K562 (cell line): ENCODE data around the gene OR14A16. TPM values are rescaled to one million over a fixed set of nuclear protein-coding genes. Genes with fewer than 3 reads are reported as not detected.
A peak's percentile ranks its signal among the peaks of the same experiment; 100 is the strongest.

Experiments used
- BRCA1 ChIP-seq, 2 experiments: fragments of 450-650 bp in 1 of 2; sonication (generic) in 1 of 2; formaldehyde crosslinking in 1 of 2; IDR thresholded peaks; 2 replicates each; pipeline versions ENCODE4 v1.5.0 to v1.6.1; 2017 to 2020; ENCODE audit warnings: mild to moderate bottlenecking in 1 of 2, missing genetic modification reagents in 1 of 2
- CAMTA2 ChIP-seq: fragments of 250-450 bp; sonication (Bioruptor Pico); conservative IDR thresholded peaks from 2 replicates; pipeline ENCODE4 v1.5.1; 2022
- CSDE1 ChIP-seq, 2 experiments: fragments of 450-650 bp; IDR thresholded peaks; 2 replicates each; pipeline ENCODE4 v1.6.1; 2016; ENCODE audit warnings: mild to moderate bottlenecking in 1 of 2
- CXXC5 ChIP-seq: fragments of 250-450 bp; sonication (Bioruptor Pico); IDR thresholded peaks from 2 replicates; pipeline ENCODE4 v1.8.0; 2022; ENCODE audit warnings: inconsistent platforms, mild to moderate bottlenecking, moderate library complexity
- EP400 ChIP-seq: fragments of 450-650 bp; IDR thresholded peaks from 2 replicates; pipeline ENCODE4 v1.6.1; 2017; ENCODE audit warnings: antibody characterized with exemption, mild to moderate bottlenecking, moderate library complexity
- GTF2E2 ChIP-seq: fragments of 200-800 bp; sonication (Bioruptor generic); IDR thresholded peaks from 2 replicates; pipeline ENCODE4 v1.6.1; 2016; ENCODE audit warnings: missing genetic modification characterization, missing compliant biosample characterization
- HDAC1 ChIP-seq, 2 experiments: fragments of 450-650 bp; IDR thresholded peaks; 2 replicates each; pipeline ENCODE4 v1.6.1; 2016 to 2017; ENCODE audit warnings: inconsistent platforms in 1 of 2, mild to moderate bottlenecking in 1 of 2, moderate library complexity in 1 of 2
- ILK ChIP-seq: fragments of 450-650 bp; IDR thresholded peaks from 2 replicates; pipeline ENCODE4 v1.6.1; 2016; ENCODE audit warnings: missing genetic modification characterization, low read depth, mild to moderate bottlenecking, missing compliant biosample characterization, moderate library complexity, borderline replicate concordance
- KLF16 ChIP-seq: IDR thresholded peaks from 2 replicates; pipeline ENCODE4 v1.6.1; 2016; ENCODE audit warnings: antibody characterized with exemption
- MBD2 ChIP-seq: sonication (generic); IDR thresholded peaks from 2 replicates; pipeline ENCODE4 v1.6.1; 2016; ENCODE audit warnings: low read depth, borderline replicate concordance
- MYBL2 ChIP-seq, 2 experiments: fragments of 450-650 bp in 1 of 2; sonication (generic) in 1 of 2; formaldehyde crosslinking in 1 of 2; IDR thresholded peaks; 2 replicates each; pipeline versions ENCODE4 v1.6.1 to v1.8.1; 2017 to 2022; ENCODE audit warnings: borderline replicate concordance in 1 of 2, inconsistent platforms in 1 of 2, low read depth in 1 of 2, mild to moderate bottlenecking in 1 of 2, missing genetic modification reagents in 1 of 2, moderate library complexity in 1 of 2
- NFYB ChIP-seq: IDR thresholded peaks from 2 replicates; pipeline ENCODE4 v1.6.1; 2011; ENCODE audit warnings: mild to moderate bottlenecking, moderate library complexity; ENCODE audit not compliant: insufficient read length; ENCODE audit errors: extremely low read depth
- NUFIP1 ChIP-seq: fragments of 450-650 bp; IDR thresholded peaks from 2 replicates; pipeline ENCODE4 v1.6.1; 2018; ENCODE audit not compliant: partially characterized antibody
- PHTF2 ChIP-seq: fragments of 250-450 bp; sonication (Bioruptor Pico); IDR thresholded peaks from 2 replicates; pipeline ENCODE4 v1.5.0; 2021; ENCODE audit warnings: mild to moderate bottlenecking
- PTBP1 ChIP-seq: fragments of 200-400 bp; formaldehyde crosslinking; IDR thresholded peaks from 2 replicates; pipeline ENCODE4 v1.6.1; 2017; ENCODE audit warnings: low read depth, low read length
- SMAD3 ChIP-seq: fragments of 450-650 bp; formaldehyde crosslinking; conservative IDR thresholded peaks from 2 replicates; pipeline ENCODE4 v1.4.0; 2020; ENCODE audit warnings: mild to moderate bottlenecking
- STAT5B ChIP-seq: fragments of 250-450 bp; sonication (Bioruptor Pico); IDR thresholded peaks from 2 replicates; pipeline ENCODE4 v1.8.0; 2021; ENCODE audit warnings: mild to moderate bottlenecking, inconsistent platforms
- TRIM24 ChIP-seq, 2 experiments: fragments of 450-650 bp; IDR thresholded peaks; 2 replicates each; pipeline ENCODE4 v1.6.1; 2016
- TRIM28 ChIP-seq: fragments of 450-650 bp; IDR thresholded peaks from 2 replicates; pipeline ENCODE4 v1.6.1; 2017
- ZNF184 ChIP-seq: sonication (generic); formaldehyde crosslinking; IDR thresholded peaks from 2 replicates; pipeline ENCODE4 v1.5.0; 2020; ENCODE audit warnings: missing genetic modification reagents
- ZNF212 ChIP-seq: fragments of 450-650 bp; formaldehyde crosslinking; IDR thresholded peaks from 2 replicates; pipeline ENCODE4 v1.4.0; 2020; ENCODE audit warnings: mild to moderate bottlenecking
- ZNF263 ChIP-seq: sonication (generic); formaldehyde crosslinking; IDR thresholded peaks from 2 replicates; pipeline ENCODE4 v1.8.0; 2022; ENCODE audit warnings: mild to moderate bottlenecking, missing genetic modification reagents, borderline replicate concordance
- ZNF695 ChIP-seq: fragments of 450-650 bp; formaldehyde crosslinking; IDR thresholded peaks from 2 replicates; pipeline ENCODE4 v1.4.0; 2020; ENCODE audit warnings: mild to moderate bottlenecking, moderate library complexity
- ZNF696 ChIP-seq: fragments of 250-450 bp; sonication (Bioruptor Pico); conservative IDR thresholded peaks from 2 replicates; pipeline ENCODE4 v1.4.0; 2020; ENCODE audit warnings: mild to moderate bottlenecking, moderate library complexity
- polyA plus RNA-seq, 8 experiments: library from polyadenylated mRNA; depleted of rRNA in 4 of 8; stranded (reverse) in 5 of 8; unstranded in 3 of 8; fragments of >200 nt; fragmentation: Nextera tagmentation in 2 of 8; fragmentation: Illumina TruSeq in 1 of 8; extraction: Ambion mirVana in 2 of 8; extraction: Trizol in 1 of 8; gene quantifications; 2 replicates each; pipeline versions ENCODE4 v1.2.1 to v1.2.3, GENCODE V29; 2011 to 2014; ENCODE audit warnings: inconsistent platforms in 1 of 8, missing spikeins in 1 of 8
- total RNA-seq, 7 experiments: library from RNA; depleted of rRNA in 6 of 7; stranded (reverse); fragments of >200 nt in 6 of 7; fragmentation: Illumina TruSeq in 2 of 7; extraction: Trizol in 2 of 7; gene quantifications; 2 replicates each; pipeline versions ENCODE4 v1.2.1 to v1.2.3, GENCODE V29; 2011 to 2021; ENCODE audit warnings: low replicate concordance in 1 of 7
- TF ChIP-seq, protein P1 (sequence below): fragments of 450-650 bp; conservative IDR thresholded peaks from 2 replicates; pipeline ENCODE4 v1.6.1; 2016; ENCODE audit warnings: missing genetic modification characterization, low read depth, mild to moderate bottlenecking, missing compliant biosample characterization, moderate library complexity
- TF ChIP-seq, protein P2 (sequence below): sonication (generic); formaldehyde crosslinking; IDR thresholded peaks from 2 replicates; pipeline ENCODE4 v1.8.0; 2022; ENCODE audit warnings: mild to moderate bottlenecking, missing genetic modification reagents

OR14A16 gene
- total and polyA plus RNA-seq, 9 of the 15 experiments (the other 6 are each of a cell fraction or from before 2014, with no cell fraction given) = not detected

DNA sequence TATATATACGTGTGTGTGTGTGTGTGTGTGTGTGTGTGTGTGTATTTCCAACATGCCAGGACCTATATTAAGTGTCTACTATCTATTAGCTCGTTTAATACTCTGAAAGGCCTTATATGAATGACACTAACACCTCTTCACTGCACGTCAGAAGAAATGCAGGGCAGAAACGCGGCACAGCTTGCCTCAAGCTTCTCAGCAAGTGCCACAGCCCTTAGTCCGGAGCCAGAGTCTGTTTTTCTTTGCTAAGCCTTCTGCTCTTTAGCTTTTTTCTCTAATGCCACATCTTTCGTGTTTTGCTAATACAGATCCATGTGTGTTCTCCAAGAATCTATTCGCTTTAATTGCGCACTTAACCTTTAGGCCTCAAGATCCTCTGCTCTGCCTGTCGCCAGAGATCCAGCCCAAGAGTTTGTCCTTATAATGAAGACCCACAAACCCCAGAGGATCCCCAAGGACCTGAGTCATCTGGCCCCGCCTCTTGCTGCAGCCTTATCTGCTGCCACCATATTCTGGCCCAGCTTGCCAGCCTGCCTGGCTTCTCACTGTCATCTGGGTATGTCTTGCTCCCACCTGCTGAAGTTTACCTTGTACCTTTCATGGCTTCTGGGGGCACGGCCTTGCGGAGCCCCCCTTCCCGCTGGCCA lies 31.1 kb upstream of the OR14A16 start (continued):
- TF ChIP-seq, protein P1, sequence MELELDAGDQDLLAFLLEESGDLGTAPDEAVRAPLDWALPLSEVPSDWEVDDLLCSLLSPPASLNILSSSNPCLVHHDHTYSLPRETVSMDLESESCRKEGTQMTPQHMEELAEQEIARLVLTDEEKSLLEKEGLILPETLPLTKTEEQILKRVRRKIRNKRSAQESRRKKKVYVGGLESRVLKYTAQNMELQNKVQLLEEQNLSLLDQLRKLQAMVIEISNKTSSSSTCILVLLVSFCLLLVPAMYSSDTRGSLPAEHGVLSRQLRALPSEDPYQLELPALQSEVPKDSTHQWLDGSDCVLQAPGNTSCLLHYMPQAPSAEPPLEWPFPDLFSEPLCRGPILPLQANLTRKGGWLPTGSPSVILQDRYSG (tag) = no peak; the same call in 1 of the 2 replicates
- TF ChIP-seq MYBL2 (IDR thresholded peaks at IDR 0.05; ENCODE audit: low read depth) (no peak), MYBL2 (CRISPR knock-in tag; IDR thresholded peaks at IDR 0.05; ENCODE audit: borderline replicate concordance) (no peak), ZNF263 (CRISPR knock-in tag) (no peak), ZNF212 (CRISPR knock-in tag) (no peak), NFYB (no peak), EP400 (0 out of 2 replicates have a peak, but pooled peaks have one; percentile 37), MBD2 (no peak), TRIM24 (IDR thresholded peaks at IDR 0.05) (peak; percentile 69 to 70), SMAD3 (CRISPR knock-in tag) (no peak), PTBP1 (no peak), ZNF696 (CRISPR knock-in tag) (no peak), GTF2E2 (tag) (no peak), ZNF184 (CRISPR knock-in tag) (no peak), ILK (tag) (no peak), TRIM28 (0 out of 2 replicates have a peak, but pooled peaks have one; percentile 20), NUFIP1 (no peak), CAMTA2 (CRISPR knock-in tag) (no peak), PHTF2 (CRISPR knock-in tag) (no peak), STAT5B (CRISPR knock-in tag) (no peak), CXXC5 (CRISPR knock-in tag) (peak; percentile 33), ZNF695 (CRISPR knock-in tag) (no peak), CSDE1 (IDR thresholded peaks at IDR 0.05) (no peak), BRCA1 (IDR thresholded peaks at IDR 0.05) (no peak), BRCA1 (CRISPR knock-in tag; IDR thresholded peaks at IDR 0.05) (no peak), HDAC1 (IDR thresholded peaks at IDR 0.05) (0 out of 4 replicates have a peak, but pooled peaks of 1 of the 2 experiments have one; percentile 11), KLF16 (peak; percentile 77; the same call in 1 of the 2 replicates)
- TF ChIP-seq, protein P2, sequence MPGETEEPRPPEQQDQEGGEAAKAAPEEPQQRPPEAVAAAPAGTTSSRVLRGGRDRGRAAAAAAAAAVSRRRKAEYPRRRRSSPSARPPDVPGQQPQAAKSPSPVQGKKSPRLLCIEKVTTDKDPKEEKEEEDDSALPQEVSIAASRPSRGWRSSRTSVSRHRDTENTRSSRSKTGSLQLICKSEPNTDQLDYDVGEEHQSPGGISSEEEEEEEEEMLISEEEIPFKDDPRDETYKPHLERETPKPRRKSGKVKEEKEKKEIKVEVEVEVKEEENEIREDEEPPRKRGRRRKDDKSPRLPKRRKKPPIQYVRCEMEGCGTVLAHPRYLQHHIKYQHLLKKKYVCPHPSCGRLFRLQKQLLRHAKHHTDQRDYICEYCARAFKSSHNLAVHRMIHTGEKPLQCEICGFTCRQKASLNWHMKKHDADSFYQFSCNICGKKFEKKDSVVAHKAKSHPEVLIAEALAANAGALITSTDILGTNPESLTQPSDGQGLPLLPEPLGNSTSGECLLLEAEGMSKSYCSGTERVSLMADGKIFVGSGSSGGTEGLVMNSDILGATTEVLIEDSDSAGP = no peak
